ENCODE measurements around the gene IFNGR2. TPM values are rescaled to one million over a fixed set of nuclear protein-coding genes. Genes with fewer than 3 reads are reported as not detected.

The IFNGR2 gene
- total RNA-seq, 6 experiments from 2014 or later: 16.0 to 39.1 (median 27.8) TPM

DNA sequence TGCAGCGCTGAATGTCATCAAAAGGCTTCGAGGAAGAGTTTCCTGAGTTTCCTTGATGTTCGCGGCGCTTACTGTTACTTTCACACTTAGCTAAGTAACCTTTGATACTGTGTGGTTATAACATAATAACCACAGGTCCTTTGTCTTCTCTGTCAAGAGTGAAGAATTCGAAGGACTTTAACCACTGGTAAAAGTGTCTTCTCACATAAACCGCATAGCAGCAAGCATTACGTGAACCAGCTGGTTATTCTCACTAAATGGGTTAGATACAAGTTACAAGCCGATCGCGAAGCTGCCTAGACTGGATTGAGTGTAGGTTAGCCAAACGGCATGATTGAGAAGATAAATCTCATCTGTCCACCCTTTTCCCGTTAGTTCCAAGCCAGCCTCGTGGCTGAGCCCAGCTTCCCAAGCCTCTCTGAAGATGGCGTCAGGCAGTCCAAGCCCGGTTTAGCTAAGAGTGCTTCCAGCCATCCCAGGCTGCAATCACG, 18.3 kb upstream of the IFNGR2 start:
- Histone ChIP-seq H3K4me3 (no peak overlapping the region), H3K4me1 (no peaks in the 10 kb centered on the region), H3K9me3 (no peaks in the 10 kb centered on the region), H3K36me3 (no peaks in the 10 kb centered on the region), H3K27me3 (no peaks in the 10 kb centered on the region), H3K27ac (no peak overlapping the region)
- WGBS (ENCODE audit: insufficient coverage, low coverage, low lambda C conversion rate, missing lambda C conversion rate): 81% methylated on average over 16 of the region's 17 CpGs
- ATAC-seq (no peak), DNase-seq (no peak)
- TF ChIP-seq, protein P1, sequence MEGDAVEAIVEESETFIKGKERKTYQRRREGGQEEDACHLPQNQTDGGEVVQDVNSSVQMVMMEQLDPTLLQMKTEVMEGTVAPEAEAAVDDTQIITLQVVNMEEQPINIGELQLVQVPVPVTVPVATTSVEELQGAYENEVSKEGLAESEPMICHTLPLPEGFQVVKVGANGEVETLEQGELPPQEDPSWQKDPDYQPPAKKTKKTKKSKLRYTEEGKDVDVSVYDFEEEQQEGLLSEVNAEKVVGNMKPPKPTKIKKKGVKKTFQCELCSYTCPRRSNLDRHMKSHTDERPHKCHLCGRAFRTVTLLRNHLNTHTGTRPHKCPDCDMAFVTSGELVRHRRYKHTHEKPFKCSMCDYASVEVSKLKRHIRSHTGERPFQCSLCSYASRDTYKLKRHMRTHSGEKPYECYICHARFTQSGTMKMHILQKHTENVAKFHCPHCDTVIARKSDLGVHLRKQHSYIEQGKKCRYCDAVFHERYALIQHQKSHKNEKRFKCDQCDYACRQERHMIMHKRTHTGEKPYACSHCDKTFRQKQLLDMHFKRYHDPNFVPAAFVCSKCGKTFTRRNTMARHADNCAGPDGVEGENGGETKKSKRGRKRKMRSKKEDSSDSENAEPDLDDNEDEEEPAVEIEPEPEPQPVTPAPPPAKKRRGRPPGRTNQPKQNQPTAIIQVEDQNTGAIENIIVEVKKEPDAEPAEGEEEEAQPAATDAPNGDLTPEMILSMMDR (IDR thresholded peaks at IDR 0.05): no peak
- TF ChIP-seq POLR2A (IDR thresholded peaks at IDR 0.05): no peak
- intact Hi-C loops (cut with DNase I): no loop called here

DNA sequence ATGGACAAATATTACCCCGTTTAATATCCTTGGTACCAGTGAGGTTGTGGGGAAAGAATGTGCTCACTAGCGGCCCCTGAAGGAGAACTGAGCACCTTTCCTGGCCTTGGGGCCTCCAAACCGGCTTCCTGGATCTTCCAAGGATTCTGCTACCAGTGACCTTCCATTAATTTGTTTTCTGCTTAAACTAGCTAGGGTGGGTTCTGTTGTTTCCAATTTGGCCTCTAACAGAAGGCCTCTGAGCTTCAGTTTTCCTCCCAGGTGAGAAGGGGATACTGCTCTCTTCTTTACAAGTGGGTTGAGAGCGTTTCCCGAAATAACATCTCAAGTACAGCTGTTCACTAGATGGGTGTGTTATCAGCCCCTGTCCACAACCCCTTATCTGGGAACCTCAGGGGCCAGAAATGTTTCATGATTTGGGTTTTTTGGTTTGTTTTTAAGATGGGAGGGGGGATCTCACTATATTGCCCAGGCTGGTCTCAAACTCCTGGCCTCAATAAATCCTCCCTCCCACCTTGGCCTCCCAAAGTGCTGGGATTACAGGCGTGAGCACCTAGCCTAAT, 16.9 kb upstream of the IFNGR2 start:
- 79% methylated on average over 6 of the region's 6 CpGs for WGBS (ENCODE audit: insufficient coverage, low coverage, low lambda C conversion rate, missing lambda C conversion rate)
- Histone ChIP-seq H3K9me3 (no peaks in the 10 kb centered on the region), H3K4me1 (no peaks in the 10 kb centered on the region), H3K27me3 (no peaks in the 10 kb centered on the region), H3K36me3 (no peaks in the 10 kb centered on the region), H3K4me3 (no peak overlapping the region), H3K27ac (no peak overlapping the region)
- DNase-seq: no peak
- intact Hi-C loops (cut with DNase I): no loop called here
- no peak for ATAC-seq
- TF ChIP-seq, protein P1 (IDR thresholded peaks at IDR 0.05): peak in 1 of 4 donors; percentile 7
- TF ChIP-seq POLR2A (IDR thresholded peaks at IDR 0.05): no peak

DNA sequence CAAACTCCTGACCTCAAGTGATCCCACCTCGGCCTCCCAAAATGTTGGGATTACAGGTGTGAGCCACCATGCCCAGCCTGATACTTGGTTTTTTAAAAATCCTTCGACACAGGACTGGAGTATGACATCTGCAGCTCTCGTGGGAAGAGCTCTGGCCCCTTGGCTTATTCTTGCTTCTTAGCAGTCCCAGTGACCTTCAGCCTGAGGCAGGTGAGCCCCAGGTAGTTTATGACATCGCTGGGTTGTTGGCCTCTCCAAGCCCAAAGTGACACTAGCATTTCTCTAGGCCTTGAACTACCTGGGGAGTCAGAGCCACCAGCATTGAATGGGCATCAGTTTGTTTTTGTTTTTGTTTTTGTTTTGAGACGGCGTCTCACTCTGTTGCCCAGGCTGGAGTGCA, 15.9 kb upstream of the IFNGR2 start:
- H3K4me1 ChIP-seq: no peaks in the 10 kb centered on the region
- no peak for TF ChIP-seq POLR2A (IDR thresholded peaks at IDR 0.05)
- TF ChIP-seq, protein P1 (IDR thresholded peaks at IDR 0.05): no peak
- no peak overlapping the region for H3K4me3 ChIP-seq
- no peak overlapping the region for H3K27ac ChIP-seq
- H3K9me3 ChIP-seq: no peaks in the 10 kb centered on the region
- no peaks in the 10 kb centered on the region for H3K27me3 ChIP-seq
- no peak for ATAC-seq
- 100% methylated on average over 2 of the region's 6 CpGs for whole genome bisulfite sequencing (ENCODE audit: insufficient coverage, low coverage, low lambda C conversion rate, missing lambda C conversion rate)
- no peak for DNase-seq
- intact Hi-C loops (cut with DNase I): no loop called here
- H3K36me3 ChIP-seq: no peaks in the 10 kb centered on the region

DNA sequence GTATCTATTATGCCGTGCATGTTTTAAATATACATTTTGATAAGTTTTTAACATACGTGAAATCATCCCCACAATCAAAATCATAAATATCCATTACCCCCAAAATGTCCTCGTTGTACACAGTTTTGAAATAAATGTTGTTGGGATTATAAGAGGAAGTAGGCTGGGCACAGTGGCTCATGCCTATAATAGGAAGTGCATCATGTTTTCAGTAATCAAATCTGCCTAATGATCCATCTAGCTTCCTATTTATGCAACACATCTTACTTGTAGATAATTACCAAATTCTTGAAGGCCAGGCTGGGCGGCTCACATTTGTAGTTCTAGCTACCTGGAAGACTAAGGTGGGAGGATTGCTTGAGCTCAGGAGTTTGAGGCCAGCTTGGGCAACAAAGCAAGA, 15.0 kb upstream of the IFNGR2 start:
- H3K27me3 ChIP-seq: no peaks in the 10 kb centered on the region
- ATAC-seq (peak in 1 of 4 donors; percentile 25), DNase-seq (no peak)
- H3K4me3 ChIP-seq: no peak overlapping the region
- no peak overlapping the region for H3K27ac ChIP-seq
- intact Hi-C loops (cut with DNase I): no loop called here
- 69% methylated on average over 4 of the region's 4 CpGs for WGBS (ENCODE audit: insufficient coverage, low coverage, low lambda C conversion rate, missing lambda C conversion rate)
- TF ChIP-seq POLR2A (IDR thresholded peaks at IDR 0.05): no peak
- H3K9me3 ChIP-seq: no peaks in the 10 kb centered on the region
- H3K4me1 ChIP-seq: no peaks in the 10 kb centered on the region
- H3K36me3 ChIP-seq: no peaks in the 10 kb centered on the region

DNA sequence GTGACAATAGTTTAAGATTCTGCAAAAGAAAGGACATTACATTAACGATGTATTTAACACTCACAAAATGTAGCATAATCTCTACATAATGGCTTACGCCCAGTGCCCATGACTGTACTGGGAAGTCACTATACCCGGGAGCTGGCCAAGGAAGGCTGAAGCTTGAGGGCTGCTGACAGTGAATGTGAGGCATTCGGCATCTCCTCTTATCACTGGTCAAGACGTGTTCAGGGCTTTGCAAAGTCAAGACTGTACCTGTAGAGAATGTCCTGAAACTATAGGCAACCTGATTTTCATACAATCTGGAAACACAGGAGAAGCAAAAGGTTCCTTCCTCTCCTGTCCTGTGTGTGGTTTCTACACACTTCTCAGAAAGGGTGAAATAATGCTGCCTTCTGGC, 12.7 kb upstream of the IFNGR2 start:
- intact Hi-C loops (cut with DNase I): no loop called here
- Histone ChIP-seq H3K27ac (no peak overlapping the region), H3K9me3 (no peaks in the 10 kb centered on the region), H3K4me3 (no peak overlapping the region), H3K4me1 (peaks cover 0 to 5% (median 0%) of the 10 kb centered on the region in 4 donors), H3K27me3 (no peaks in the 10 kb centered on the region), H3K36me3 (no peaks in the 10 kb centered on the region)
- ATAC-seq (no peak), DNase-seq (no peak)
- TF ChIP-seq, protein P1 (IDR thresholded peaks at IDR 0.05): no peak
- TF ChIP-seq POLR2A (IDR thresholded peaks at IDR 0.05): no peak
- WGBS (ENCODE audit: insufficient coverage, low coverage, low lambda C conversion rate, missing lambda C conversion rate): 83% methylated on average over 3 of the region's 5 CpGs
